HepG2 (cell line): ENCODE results near the gene SORL1-AS1.

Source experiments
- GATAD1 ChIP-seq: IDR thresholded peaks from 2 replicates; pipeline ENCODE4 v1.6.1; 2016; ENCODE audit warnings: missing genetic modification reagents, missing compliant biosample characterization
- PLRG1 ChIP-seq: fragments of 450-650 bp; conservative IDR thresholded peaks from 2 replicates; pipeline ENCODE4 v1.6.1; 2016
- SRSF9 ChIP-seq: fragments of 200-400 bp; formaldehyde crosslinking; IDR thresholded peaks from 2 replicates; pipeline ENCODE4 v1.6.1; 2018; ENCODE audit warnings: borderline replicate concordance, mild to moderate bottlenecking, low read depth, low read length; ENCODE audit not compliant: insufficient read depth, poor library complexity, severe bottlenecking
- TF ChIP-seq, protein P1 (sequence below): sonication (generic); formaldehyde crosslinking; IDR thresholded peaks from 2 replicates; pipeline ENCODE4 v1.5.1; 2020; ENCODE audit warnings: mild to moderate bottlenecking, missing genetic modification reagents, moderate library complexity
- TF ChIP-seq, protein P2 (sequence below): sonication (generic); formaldehyde crosslinking; IDR thresholded peaks from 2 replicates; pipeline ENCODE4 v1.4.0; 2020; ENCODE audit warnings: missing genetic modification reagents
- TF ChIP-seq, protein P3 (sequence below), 2 experiments: sonication (generic) in 1 of 2; formaldehyde crosslinking in 1 of 2; IDR thresholded peaks; 2 replicates each; pipeline versions ENCODE4 v1.6.1 to v1.9.0; 2014 to 2022; ENCODE audit warnings: antibody characterized with exemption in 1 of 2, borderline replicate concordance in 1 of 2, inconsistent platforms in 1 of 2, low read depth in 1 of 2, missing genetic modification reagents in 1 of 2

Gene SORL1-AS1

DNA sequence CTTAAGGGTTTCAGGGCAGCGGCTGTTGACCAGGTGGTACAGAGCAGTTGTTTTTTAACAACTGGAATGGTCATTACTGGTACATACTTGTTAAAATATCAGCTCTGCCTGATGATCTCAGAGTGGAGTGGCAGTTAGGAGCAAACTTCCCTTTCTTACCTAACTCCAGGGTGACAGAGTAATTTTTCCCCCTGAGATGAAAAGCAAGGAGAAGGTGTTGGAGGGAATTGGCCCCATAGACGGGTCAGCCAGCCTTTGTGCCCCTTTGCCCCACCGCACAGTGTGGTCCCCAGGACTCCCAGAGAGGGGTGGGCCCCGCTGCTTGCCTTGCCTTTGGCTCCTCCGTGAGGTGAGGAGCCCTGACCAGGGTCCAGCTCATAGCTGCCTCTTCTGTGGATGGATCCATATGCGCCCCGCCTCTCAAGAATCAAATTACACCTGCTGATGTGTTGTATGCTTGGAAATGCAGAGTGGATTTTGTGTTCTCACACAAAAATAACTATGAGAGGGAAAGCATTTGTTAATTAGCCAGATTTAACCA lies 27.0 kb upstream of the SORL1-AS1 start (continued):
- TF ChIP-seq, protein P1, sequence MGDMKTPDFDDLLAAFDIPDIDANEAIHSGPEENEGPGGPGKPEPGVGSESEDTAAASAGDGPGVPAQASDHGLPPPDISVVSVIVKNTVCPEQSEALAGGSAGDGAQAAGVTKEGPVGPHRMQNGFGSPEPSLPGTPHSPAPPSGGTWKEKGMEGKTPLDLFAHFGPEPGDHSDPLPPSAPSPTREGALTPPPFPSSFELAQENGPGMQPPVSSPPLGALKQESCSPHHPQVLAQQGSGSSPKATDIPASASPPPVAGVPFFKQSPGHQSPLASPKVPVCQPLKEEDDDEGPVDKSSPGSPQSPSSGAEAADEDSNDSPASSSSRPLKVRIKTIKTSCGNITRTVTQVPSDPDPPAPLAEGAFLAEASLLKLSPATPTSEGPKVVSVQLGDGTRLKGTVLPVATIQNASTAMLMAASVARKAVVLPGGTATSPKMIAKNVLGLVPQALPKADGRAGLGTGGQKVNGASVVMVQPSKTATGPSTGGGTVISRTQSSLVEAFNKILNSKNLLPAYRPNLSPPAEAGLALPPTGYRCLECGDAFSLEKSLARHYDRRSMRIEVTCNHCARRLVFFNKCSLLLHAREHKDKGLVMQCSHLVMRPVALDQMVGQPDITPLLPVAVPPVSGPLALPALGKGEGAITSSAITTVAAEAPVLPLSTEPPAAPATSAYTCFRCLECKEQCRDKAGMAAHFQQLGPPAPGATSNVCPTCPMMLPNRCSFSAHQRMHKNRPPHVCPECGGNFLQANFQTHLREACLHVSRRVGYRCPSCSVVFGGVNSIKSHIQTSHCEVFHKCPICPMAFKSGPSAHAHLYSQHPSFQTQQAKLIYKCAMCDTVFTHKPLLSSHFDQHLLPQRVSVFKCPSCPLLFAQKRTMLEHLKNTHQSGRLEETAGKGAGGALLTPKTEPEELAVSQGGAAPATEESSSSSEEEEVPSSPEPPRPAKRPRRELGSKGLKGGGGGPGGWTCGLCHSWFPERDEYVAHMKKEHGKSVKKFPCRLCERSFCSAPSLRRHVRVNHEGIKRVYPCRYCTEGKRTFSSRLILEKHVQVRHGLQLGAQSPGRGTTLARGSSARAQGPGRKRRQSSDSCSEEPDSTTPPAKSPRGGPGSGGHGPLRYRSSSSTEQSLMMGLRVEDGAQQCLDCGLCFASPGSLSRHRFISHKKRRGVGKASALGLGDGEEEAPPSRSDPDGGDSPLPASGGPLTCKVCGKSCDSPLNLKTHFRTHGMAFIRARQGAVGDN (CRISPR knock-in tag), result no peak
- TF ChIP-seq, protein P2, sequence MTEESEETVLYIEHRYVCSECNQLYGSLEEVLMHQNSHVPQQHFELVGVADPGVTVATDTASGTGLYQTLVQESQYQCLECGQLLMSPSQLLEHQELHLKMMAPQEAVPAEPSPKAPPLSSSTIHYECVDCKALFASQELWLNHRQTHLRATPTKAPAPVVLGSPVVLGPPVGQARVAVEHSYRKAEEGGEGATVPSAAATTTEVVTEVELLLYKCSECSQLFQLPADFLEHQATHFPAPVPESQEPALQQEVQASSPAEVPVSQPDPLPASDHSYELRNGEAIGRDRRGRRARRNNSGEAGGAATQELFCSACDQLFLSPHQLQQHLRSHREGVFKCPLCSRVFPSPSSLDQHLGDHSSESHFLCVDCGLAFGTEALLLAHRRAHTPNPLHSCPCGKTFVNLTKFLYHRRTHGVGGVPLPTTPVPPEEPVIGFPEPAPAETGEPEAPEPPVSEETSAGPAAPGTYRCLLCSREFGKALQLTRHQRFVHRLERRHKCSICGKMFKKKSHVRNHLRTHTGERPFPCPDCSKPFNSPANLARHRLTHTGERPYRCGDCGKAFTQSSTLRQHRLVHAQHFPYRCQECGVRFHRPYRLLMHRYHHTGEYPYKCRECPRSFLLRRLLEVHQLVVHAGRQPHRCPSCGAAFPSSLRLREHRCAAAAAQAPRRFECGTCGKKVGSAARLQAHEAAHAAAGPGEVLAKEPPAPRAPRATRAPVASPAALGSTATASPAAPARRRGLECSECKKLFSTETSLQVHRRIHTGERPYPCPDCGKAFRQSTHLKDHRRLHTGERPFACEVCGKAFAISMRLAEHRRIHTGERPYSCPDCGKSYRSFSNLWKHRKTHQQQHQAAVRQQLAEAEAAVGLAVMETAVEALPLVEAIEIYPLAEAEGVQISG (CRISPR knock-in tag), result no peak
- TF ChIP-seq GATAD1 (CRISPR knock-in tag) (no peak), PLRG1 (no peak), SRSF9 (no peak)
- TF ChIP-seq, protein P3, sequence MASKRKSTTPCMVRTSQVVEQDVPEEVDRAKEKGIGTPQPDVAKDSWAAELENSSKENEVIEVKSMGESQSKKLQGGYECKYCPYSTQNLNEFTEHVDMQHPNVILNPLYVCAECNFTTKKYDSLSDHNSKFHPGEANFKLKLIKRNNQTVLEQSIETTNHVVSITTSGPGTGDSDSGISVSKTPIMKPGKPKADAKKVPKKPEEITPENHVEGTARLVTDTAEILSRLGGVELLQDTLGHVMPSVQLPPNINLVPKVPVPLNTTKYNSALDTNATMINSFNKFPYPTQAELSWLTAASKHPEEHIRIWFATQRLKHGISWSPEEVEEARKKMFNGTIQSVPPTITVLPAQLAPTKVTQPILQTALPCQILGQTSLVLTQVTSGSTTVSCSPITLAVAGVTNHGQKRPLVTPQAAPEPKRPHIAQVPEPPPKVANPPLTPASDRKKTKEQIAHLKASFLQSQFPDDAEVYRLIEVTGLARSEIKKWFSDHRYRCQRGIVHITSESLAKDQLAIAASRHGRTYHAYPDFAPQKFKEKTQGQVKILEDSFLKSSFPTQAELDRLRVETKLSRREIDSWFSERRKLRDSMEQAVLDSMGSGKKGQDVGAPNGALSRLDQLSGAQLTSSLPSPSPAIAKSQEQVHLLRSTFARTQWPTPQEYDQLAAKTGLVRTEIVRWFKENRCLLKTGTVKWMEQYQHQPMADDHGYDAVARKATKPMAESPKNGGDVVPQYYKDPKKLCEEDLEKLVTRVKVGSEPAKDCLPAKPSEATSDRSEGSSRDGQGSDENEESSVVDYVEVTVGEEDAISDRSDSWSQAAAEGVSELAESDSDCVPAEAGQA (IDR thresholded peaks at IDR 0.05; ENCODE audit: low read depth), result no peak
- TF ChIP-seq, protein P3 (CRISPR knock-in tag; IDR thresholded peaks at IDR 0.05; ENCODE audit: borderline replicate concordance), result no peak
- TF ChIP-seq, all 625 proteins: peak for 0
